CD4-positive, alpha-beta T cell treated with Interleukin-1 beta for 1 hour (primary cell): Measurements from ENCODE around the gene MCAM.
A peak's percentile ranks its signal among the peaks of the same experiment; 100 is the strongest.

Experiments
- DNase-seq, 2 donors: peaks; one replicate each; pipeline ENCODE4 v3.0.0-alpha.2; 2020 to 2022

Gene MCAM

DNA sequence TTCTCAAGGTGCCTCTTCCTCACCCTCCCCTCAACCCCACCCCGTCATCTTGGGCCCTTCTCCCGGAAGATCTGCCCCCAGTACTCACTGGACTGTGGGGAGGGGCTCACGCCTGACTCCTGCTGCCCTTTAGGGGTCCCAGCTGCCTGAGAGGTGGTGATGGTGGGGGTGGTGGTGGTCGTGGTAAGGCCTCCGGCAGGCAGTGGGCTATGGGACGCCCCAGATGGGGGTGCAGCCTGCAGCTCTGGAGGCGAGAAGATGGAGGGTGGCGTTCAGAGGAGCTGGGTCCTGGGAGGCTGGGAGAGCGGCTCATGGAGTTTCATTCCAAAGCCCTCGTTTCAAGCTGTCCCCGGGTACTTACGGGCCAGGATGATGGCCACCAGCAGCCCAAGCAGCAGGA is 28.8 kb upstream of the MCAM start:
- no peak for DNase-seq

DNA sequence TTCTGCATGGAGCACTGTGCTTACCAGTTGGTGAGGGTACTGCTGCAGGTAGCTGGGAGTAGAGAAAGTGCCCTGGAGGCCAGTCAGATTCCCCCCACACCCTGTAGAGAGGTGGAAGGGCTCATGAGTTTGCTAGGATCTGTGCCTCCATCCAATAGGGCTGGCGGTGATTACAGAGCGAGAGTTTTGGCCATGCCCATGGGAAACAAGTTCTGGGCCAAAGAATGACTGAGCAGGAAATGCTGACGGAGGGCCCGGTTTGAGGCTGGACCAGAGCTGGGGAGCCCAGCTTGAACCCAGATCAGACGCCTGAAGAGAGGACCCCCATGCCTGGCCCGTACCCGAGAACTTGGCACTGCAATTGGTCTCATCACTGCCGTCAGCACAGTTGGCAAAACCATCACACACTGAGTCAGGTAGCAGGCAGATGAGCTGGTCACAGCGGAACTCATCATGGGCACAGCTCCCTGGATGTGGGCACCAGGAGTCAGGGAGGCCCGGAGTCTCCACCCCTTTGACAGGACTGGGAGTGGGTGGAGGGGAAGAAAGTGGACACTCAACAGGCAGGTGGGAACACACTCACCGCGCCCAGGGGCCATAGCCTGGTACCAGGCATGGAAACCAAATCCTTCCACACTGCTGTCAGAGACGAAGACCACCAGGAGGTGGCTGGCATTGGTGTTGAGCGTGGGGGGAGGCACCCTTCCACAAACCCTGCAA is 27.5 kb upstream of the MCAM start:
- DNase-seq = no peak

DNA sequence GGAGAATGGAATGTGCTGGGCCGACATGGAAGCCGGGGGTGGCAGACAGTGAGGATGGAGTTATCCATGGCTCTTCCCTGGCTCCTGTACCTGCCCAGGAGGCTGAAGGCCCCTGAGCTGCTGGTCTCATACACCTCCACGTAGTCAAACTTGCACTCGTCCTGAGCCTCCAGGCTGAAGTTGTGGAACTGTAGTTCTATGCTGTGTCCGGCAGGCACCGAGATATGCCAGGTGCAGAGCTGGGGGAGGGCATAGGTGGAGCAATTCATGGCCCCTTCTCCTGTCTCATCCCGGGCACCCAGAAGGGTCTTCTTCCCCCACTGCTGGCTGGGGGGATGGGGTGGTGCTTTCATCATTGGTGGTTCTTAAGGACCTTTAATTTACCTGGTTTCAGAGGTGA is 26.8 kb upstream of the MCAM start:
- no peak for DNase-seq

DNA sequence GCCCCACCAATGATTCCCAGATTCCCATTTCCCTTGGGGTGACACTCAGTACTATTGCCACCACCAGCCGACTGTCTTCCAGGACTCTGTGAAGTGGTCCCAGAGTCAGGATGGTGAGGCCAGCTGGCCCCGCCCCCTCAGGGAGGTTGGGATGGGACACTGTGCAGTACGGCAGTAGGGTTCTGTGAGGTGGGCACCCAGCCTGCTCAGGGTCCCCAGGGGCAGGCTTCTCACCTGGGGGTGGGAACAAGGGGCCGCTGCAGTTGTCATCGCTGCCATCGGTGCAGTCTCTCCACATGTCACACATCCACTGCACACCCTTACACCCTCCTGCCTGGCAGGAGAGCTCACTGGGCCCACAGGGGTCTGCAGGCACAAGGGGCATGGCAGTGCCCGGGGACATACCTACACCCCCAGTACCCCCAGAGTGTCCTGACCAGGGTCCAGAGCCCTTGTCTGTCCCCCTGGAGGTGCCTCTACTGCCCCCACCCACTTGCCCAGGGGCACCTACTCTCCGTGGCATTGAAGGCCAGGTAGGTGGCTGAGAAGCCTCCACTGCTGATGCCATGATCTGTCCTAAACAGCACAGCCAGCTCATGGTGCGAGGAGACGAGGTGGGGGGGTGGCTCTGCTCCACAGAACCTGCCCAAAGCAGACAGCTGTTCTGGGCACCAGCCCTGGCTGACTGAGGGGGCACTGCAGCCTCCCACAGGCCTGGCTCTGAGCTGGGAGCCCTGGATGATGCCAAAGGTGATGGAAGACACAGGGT is 25.6 kb upstream of the MCAM start:
- DNase-seq = no peak

DNA sequence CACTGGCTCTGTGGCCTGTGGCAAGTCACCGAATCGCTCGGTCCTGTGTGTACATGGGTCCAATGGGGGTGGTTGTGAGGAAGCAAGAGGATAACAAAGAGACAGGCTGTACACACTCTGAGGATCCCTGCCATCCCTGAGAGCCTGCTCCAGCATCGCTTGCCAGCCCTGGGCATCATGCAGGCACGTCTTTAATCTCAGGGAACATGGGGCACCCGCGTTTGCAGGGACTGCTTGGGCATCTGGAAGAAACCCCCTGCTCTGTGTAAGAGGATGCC is 25.0 kb upstream of the MCAM start:
- DNase-seq = no peak

DNA sequence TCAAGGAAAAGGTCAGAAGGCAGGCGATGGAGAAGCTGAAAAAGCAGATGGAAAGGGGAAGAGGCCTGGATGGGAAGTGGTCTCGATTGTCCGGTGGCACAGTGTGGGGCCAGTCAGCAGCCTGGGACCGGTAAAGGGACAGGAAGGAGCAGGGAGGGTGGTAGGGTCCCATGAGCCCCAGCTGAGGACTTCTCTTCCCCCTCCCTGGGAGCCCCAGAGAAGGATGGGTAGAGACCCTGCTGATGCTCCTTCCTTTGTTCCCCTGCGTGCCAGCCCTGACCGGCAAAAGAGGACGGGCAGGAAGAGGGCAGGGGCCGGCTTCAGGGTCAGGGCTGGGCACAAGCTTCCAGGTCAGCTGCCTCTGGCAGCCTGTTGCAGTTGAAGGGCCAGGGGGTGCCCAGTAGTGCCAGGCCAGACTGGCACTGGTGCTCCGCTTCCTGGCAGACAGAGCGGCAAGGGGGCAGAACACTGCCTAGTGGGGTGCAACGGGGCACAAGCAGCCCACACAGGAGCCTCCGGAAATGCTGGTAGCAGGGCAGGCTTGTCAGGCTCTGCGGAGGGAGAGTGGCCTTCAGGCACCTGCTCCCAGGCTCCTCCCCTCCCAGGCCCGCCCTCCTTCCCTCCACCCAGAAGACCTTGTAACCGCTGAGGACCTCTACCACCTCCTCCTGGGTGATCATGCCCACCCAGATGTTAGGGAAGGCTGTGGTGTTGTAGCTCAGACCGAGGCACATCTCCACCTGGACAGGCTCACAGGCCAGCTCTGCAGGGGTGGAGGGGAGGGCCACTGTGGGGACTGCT is 24.5 kb upstream of the MCAM start:
- DNase-seq = no peak

DNA sequence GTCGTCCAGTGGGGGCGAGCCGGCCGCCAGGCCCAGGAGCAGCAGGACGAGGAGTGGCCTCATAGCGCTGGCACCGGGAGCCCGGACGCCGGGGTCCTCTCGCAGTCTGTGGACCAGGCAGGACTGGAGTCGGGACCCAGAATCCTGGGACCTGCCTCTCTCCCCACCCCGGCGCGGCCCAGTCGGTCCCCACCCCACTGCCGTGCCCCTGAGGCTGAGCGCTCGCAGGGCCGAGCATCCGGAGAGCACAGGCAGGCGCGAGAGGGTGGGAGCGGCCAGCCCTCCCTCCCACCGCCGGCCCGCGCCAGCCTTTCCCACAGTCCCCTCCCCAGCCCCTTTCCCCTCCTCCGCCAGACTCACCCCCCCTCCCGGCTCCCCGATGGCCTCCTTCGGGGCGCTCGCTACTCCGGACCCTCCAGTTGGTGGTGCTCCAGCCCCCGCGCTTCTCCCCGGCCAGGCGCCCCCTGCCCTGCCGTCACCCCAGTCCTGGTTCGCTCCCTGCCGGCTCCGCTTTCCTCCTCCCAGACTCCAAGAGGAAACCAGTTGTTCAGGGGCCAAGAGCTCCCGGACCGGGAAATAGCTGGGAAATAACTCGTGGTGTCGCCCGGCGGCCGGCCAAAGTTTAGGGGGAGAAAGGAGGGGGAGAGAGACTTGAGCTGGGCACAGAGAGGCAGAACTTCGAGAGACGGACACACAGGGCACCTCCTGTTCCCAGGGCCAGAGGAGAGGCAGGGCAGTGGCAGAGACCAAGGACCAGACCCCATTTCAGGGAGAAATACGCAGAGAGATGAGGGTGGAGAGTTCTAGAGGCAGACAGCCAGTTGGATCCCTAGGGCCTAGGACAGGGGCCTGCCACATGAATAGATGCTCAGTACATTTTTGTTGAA is 23.6 kb upstream of the MCAM start, which contains the start of gene C1QTNF5:
Gene C1QTNF5, minus strand, starts transcription at position 549 of the 887 bp plus-strand sequence. Its CDS starts 486 bp downstream, at position 63.
- DNase-seq = no peak

DNA sequence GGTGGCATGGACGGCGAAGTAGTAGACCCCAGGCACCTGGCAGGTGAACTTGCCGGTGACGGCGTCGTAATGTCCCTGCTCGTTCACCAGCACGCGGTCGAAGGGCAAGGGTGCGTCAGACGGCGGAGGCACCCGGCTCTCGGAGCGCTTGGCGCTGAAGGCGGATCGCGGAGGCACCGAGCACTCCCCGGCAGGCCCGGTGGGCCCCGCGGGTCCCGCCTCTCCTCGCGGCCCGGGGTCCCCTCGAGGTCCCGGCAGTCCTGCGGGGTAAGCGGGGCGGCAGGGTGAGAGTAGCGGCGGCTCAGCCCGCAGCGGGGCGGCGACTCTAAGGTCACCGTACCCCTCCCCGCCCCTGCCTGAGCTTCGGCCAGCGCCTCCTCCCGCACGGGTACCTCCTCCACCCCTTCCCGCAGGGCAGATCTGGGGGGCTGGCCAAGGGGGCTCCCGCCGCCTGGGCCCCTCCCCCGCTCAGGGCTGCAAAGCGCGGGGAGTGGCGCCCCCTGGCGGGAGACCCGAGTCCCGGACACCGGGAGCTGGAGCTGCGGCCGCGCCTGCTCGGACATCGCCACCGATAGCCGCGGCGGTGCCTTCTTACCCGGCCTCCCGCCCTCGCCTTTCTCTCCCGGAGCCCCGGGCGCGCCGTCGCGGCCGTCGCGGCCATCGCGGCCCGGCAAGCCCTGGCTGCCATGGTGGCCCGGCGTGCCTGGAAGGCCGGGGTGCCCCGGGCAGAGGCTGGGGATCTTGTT is 22.8 kb upstream of the MCAM start:
- DNase-seq = peak in 1 of 2 donors; percentile 29

DNA sequence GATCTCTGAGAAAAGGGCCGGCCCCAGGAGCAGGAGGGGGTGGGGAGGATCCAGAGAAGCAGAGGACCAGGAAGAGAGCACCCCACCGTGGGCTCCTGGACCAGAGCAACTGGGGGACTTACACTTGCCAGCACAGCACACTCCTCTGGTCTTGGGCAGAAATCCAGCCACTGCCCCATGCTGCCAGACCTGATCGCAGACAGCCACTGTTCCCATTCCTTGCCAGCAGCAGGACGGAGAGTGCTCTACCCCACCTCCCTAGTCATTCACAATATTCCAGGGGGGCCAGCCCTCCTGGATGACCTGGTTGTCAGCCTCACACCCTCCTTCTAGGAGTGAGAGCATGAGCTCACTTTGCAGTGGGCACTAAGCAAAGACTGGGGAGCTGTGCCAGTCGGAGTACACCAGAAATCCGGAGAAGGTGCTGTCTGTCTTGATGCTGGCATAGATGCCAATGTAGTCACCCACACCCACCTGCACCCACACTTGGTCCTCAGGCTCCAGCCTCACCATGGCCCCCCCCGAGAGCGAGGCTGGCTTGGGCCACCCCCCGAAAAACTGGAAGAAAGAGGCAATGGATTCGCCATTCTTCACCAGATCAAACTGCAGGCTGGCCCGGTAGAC is 22.1 kb upstream of the MCAM start:
- no peak for DNase-seq

DNA sequence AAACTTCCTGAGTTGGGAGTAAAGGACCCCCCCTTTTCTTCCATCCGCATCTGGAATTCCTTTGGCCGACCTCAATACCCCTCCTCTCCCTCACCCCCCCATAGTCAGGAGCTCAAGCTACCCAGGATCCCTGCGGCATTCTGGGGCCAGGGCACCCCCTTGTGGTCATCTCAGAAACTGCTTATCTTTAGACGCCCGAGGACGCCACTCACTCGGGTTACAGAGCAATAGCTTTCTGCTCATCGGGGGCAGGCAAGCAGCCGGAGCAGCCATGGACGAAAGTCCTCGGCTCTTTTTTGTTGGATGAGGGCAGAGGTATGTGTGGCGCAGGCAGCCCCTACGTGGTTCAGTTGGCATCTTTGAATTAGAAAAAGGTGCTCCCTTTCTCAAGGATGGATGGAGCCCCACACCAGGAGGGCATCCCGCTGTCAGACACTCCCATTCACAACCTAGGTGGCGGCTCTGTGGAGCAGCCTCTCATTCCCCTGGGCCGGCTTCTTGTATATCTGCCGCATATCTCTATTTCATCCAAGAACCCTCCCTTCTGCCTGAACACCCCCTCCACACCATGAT is 21.5 kb upstream of the MCAM start:
- DNase-seq = peak; percentile 60 to 74

DNA sequence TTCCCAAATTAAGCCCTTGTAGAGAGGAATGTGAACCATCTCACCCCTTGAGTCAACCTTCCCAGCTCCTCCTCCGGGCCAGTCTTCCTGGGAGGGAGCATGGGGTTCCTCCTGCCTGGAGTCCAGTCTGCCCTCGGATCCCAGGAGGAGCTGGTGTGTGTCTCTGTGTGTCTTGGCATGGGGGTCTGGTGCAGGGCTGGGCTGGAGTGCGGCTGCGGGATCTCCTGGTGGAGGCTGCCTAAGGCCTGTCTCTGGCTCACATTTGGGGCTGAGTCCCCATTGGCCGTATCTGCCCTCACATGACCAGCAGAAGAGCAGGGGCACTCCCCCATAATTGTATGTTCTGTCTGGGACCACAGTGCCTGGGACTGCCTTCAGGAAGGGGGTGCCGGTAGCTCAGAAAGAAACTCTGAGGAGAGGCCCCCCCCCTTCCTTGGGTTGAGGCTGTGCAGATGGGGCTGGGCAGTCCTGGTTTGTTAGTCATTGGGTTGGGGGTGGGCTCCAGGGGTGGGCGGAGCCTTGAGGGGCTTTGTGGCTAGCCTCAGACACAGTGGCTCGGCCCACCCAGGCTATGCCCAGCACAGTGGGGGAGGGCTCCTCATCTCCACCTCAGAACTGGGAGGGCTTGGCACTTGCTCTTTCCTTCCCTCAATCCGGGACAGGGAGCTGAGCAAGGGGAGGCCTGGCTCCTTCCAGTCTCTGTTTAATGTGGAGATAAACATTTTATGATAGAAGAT is 20.8 kb upstream of the MCAM start:
- no peak for DNase-seq

DNA sequence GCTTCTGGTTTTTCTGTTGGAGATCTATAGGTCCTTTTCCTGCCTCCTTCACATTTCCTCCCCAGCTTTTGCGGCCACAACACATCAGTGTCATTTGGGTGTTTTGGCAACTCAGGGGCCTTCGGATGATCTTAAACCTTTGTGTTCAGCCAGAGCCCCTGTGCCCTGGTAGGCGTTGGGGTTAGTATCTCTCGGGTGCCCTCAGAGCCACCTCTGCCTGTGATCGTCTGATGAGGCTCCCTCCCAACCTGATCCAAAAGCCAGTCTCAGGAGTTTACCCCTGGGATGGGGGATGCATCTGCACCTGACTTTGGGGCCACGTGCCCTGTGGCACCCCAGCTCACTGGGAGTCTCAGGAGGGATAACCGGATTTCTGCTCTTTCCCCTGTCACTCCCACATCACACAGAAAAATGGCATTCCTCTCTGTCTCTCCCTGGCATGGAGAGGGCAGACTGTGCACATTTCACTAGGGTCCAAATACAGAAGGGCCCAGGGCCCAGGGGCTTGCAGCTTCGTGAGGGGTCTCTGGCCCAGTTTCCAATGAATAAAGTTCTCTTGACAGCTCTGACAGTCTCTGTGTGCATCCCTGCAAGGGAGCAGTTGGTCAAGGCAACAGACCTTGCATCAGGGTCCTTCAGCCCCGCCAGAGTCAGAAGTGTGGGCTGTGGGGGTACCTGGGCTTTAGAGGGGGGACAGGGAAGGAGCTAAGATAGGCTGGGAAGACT is 20.0 kb upstream of the MCAM start:
- DNase-seq = no peak

DNA sequence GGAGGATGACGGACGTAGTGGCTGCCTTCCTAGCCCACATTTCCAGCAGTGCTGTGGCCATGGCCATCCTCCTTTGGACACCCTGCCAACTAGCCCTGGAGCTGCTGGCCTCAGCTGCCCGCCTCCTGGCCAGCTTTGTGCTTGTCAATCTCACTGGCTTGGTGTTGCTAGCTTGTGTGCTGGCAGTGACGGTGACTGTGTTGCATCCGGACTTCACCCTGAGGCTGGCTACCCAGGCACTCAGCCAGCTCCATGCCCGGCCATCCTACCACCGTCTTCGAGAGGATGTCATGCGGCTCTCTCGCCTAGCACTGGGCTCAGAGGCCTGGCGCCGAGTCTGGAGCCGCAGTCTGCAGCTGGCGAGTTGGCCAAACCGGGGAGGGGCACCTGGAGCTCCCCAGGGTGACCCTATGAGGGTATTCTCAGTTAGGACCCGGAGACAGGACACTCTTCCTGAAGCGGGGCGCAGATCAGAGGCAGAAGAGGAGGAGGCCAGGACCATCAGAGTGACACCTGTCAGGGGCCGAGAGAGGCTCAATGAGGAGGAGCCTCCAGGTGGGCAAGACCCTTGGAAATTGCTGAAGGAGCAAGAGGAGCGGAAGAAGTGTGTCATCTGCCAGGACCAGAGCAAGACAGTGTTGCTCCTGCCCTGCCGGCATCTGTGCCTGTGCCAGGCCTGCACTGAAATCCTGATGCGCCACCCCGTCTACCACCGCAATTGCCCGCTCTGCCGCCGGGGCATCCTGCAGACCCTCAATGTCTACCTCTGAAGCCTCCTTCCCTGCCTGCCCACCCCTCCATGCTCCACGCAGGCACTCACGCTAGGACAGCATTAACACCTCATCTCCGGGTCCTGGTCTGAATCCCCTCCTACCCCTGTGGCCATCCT is 19.0 kb upstream of the MCAM start:
- DNase-seq = no peak

DNA sequence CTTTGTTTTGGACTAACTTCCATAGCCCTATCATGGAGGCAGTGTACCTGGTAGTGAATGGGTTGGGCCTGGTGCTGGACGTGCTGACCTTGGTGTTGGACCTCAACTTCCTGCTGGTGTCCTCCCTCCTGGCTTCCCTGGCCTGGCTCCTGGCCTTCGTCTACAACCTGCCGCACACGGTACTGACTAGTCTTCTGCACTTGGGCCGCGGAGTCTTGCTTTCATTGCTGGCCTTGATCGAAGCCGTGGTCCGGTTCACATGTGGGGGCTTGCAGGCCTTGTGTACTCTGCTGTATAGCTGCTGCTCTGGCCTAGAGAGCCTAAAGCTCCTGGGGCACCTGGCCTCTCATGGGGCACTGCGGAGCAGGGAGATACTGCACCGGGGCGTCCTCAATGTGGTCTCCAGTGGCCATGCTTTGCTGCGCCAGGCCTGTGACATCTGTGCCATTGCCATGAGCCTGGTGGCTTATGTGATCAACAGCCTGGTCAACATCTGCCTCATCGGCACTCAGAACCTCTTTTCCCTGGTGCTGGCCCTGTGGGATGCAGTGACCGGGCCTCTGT is 18.2 kb upstream of the MCAM start:
- DNase-seq = no peak

DNA sequence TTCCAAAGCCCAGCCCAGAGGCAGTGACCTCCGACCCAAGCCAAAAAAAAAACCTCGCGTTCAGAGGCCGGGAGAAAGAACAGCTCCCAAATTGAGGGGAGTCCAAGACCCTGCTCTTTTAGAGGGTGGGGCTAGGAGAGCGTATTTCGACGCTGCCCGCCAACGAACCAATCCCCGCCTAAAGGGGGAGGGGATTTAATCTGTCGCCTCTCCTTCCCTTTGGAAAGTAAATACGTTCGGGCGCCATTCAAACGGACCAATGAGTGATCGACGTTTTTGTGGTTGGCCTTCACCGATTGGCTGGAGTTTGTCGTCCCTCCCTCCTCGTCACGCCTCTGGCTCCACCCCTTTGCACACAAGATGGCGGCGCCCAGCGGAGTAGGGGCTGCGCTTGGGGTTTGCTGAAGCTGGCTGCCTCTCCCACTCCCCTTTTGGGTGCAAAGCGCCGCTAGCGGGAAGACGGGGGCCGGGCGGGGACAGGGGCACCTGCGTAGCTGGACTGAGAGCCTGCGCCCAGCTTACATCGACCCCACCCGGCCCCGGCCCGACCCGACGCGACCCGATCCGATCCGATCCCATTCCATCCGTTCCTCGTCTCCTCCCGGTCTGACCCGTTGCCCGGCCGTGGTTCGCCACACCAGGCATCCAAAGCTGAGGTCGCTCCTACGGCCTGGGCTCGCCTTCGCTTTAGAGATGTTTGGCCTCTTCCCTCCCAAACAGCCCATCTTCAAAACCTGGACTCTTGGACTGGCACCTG is 17.4 kb upstream of the MCAM start, which contains the start of gene RNF26:
Gene RNF26, plus strand, starts transcription at position 354 of the 757 bp plus-strand sequence. CDS start 596 bp downstream, outside the sequence.
- DNase-seq = peak; percentile 95 to 97

DNA sequence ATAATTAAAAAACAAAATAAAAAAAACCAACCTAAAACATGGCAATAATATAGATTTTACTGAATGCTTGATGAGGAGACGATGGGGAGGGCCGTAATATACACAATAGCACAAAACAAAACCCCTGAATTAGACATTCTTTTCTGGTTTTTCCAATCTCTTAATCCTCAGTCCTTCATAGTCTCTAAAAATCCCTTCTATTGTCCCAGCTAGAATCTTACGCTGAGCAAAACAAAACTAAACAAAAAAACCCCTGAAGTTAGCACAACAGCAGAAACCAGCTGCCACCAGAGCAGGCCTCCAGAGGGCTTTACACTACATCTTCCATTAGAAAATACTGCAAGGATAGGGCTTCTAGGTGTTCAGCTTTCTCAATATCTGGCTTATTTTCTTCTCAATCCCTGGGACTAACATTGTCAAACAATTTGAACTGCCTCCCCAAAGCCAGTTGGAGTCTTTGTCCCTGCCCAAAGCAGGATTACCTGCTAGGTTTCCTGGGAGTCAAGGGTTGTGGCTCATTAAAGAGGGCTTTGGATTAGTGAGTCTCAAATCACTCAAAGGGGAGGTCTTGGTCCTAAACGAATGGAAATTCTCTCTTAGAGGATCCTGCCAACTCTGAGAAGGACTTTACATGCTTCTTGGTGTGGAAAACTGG is 15.3 kb upstream of the MCAM start:
- DNase-seq = no peak

DNA sequence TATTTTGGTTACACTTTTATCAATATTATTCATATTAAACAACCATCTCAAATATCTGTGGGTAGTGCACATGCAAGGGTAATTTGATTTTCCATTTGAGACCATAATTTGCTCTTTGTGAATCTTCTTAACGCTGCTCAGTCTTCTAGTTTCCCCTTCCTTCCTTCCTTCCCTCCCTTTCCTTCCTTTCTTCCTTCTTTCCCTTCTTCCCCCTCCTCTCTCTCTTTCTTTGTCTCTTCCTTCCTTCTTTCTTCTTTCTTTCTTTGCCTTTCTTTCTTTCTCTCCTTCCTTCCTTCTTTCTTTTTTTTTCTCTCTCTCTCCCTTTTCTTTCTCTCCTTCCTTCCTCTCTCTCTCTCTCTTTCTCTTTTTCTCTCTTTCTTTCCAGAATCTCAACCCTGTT is 13.3 kb upstream of the MCAM start:
- DNase-seq = no peak
